Endodermal cell (in vitro differentiated cells): ENCODE results near the gene CLCN2. TPM values are rescaled to one million over a fixed set of nuclear protein-coding genes. Genes with fewer than 3 reads are reported as not detected.

ENCODE experiments used
- DNase-seq: peaks from one replicate; pipeline ENCODE4 v3.0.0-alpha.2; 2017
- H3K27ac ChIP-seq: 2 replicates; pipeline ENCODE4 v1.5.1; 2013; ENCODE audit warnings: mild to moderate bottlenecking, low read depth, low read length, moderate library complexity
- H3K27me3 ChIP-seq: 2 replicates; pipeline ENCODE4 v1.6.1; 2013; ENCODE audit warnings: mild to moderate bottlenecking, low read length, moderate library complexity; ENCODE audit not compliant: insufficient read depth, control insufficient read depth, poor library complexity, severe bottlenecking
- H3K36me3 ChIP-seq: 2 replicates; pipeline ENCODE4 v1.7.0; 2013; ENCODE audit warnings: mild to moderate bottlenecking, low read length, moderate library complexity; ENCODE audit not compliant: control insufficient read depth, insufficient read depth
- H3K4me1 ChIP-seq: one replicate; pipeline ENCODE4 v1.7.0; 2013; ENCODE audit warnings: low read length; ENCODE audit not compliant: control insufficient read depth, insufficient read depth
- H3K4me3 ChIP-seq: 2 replicates; pipeline ENCODE4 v1.5.1; 2013; ENCODE audit warnings: mild to moderate bottlenecking, low read length, moderate library complexity
- H3K9ac ChIP-seq: 2 replicates; pipeline ENCODE4 v1.6.1; 2013; ENCODE audit warnings: mild to moderate bottlenecking, low read length, moderate library complexity; ENCODE audit not compliant: poor library complexity, severe bottlenecking; ENCODE audit errors: extremely low read depth
- H3K9me3 ChIP-seq: 2 replicates; pipeline ENCODE4 v1.6.1; 2013; ENCODE audit warnings: mild to moderate bottlenecking, low read length, moderate library complexity; ENCODE audit not compliant: control insufficient read depth
- H3K27ac Mint-ChIP-seq: 2 replicates; pipeline ENCODE4 v1.8.0; 2020; ENCODE audit warnings: mixed read lengths
- H3K27me3 Mint-ChIP-seq: 2 replicates; pipeline ENCODE4 v1.8.0; 2021; ENCODE audit warnings: mild to moderate bottlenecking, mixed read lengths; ENCODE audit not compliant: insufficient read depth
- H3K36me3 Mint-ChIP-seq: 2 replicates; pipeline ENCODE4 v1.8.0; 2020; ENCODE audit warnings: low read depth, mixed read lengths
- H3K4me1 Mint-ChIP-seq: 2 replicates; pipeline ENCODE4 v1.8.0; 2020; ENCODE audit warnings: mixed read lengths
- H3K4me3 Mint-ChIP-seq: 2 replicates; pipeline ENCODE4 v1.8.0; 2020; ENCODE audit warnings: mild to moderate bottlenecking, moderate library complexity, mixed read lengths
- H3K9me3 Mint-ChIP-seq: 2 replicates; pipeline ENCODE4 v1.8.0; 2020; ENCODE audit warnings: mild to moderate bottlenecking, mixed read lengths
- CTCF ChIP-seq: fragments of 200-600 bp; sonication (generic); conservative IDR thresholded peaks from 2 replicates; pipeline ENCODE4 v1.5.0; 2021; ENCODE audit warnings: antibody characterized with exemption, mild to moderate bottlenecking
- WGBS, 2 experiments: methylation state at CpG; one replicate each; pipeline versions ENCODE4 v1.1.5 to v1.1.7; 2013; ENCODE audit warnings: missing lambda C conversion rate in 2 of 2, mixed read lengths in 1 of 2; ENCODE audit not compliant: insufficient coverage in 1 of 2, insufficient read length in 1 of 2; 5-methylcytosine and 5-hydroxymethylcytosine counted together
- total RNA-seq, 2 donors: library from RNA; stranded (reverse); fragmentation: NEBNext Ultra II Directional in 1 of 2; extraction: Animal tissue kit (Norgen Biotek cat#: 25700) in 1 of 2; gene quantifications; 2 replicates in 1 of 2; 3 replicates in 1 of 2; pipeline ENCODE4 v1.2.1, GENCODE V29; 2021

CLCN2 gene
- total RNA-seq, 2 donors from 2014 or later = 32.4 to 38.4 TPM

GRCh38 chr3:184327171-184327570, 34.2 kb downstream of the CLCN2 start:
- 98% methylated on average over 18 to 21 of the region's 21 CpGs for WGBS, 2 experiments
- Mint-ChIP-seq H3K4me1 (no peaks in the 10 kb centered on the region), H3K27ac (peak overlapping the region; percentile 7), H3K36me3 (peaks cover 95% of the 10 kb centered on the region), H3K9me3 (no peaks in the 10 kb centered on the region), H3K27me3 (no peaks in the 10 kb centered on the region), H3K4me3 (no peak overlapping the region)
- TF ChIP-seq CTCF = no peak
- Histone ChIP-seq H3K9ac (no peak overlapping the region), H3K9me3 (no peaks in the 10 kb centered on the region), H3K27ac (no peak overlapping the region), H3K27me3 (no peaks in the 10 kb centered on the region), H3K4me1 (no peaks in the 10 kb centered on the region), H3K36me3 (peaks cover 98% of the 10 kb centered on the region), H3K4me3 (no peak overlapping the region)
- DNase-seq = no peak

- no peak for TF ChIP-seq CTCF
- Histone ChIP-seq H3K9ac (no peak overlapping the region), H3K27ac (no peak overlapping the region), H3K27me3 (no peaks in the 10 kb centered on the region), H3K9me3 (no peaks in the 10 kb centered on the region), H3K4me3 (no peak overlapping the region), H3K4me1 (no peaks in the 10 kb centered on the region), H3K36me3 (peaks cover 98% of the 10 kb centered on the region)
- no peaks in the 10 kb centered on the region for H3K4me1 Mint-ChIP-seq
- H3K36me3 Mint-ChIP-seq = peaks cover 95% of the 10 kb centered on the region
- no peak overlapping the region for H3K4me3 Mint-ChIP-seq
- no peak for DNase-seq
- H3K27me3 Mint-ChIP-seq = no peaks in the 10 kb centered on the region
- WGBS, 2 experiments = 94 to 95% methylated on average over 2 to 6 of the region's 6 CpGs
- no peak overlapping the region for H3K27ac Mint-ChIP-seq
- no peaks in the 10 kb centered on the region for H3K9me3 Mint-ChIP-seq
Observed at GRCh38 chr3:184325715-184326369, 35.6 kb downstream of the CLCN2 start.

- H3K9me3 ChIP-seq = no peaks in the 10 kb centered on the region
- H3K27me3 ChIP-seq = no peaks in the 10 kb centered on the region
- H3K27me3 Mint-ChIP-seq = no peaks in the 10 kb centered on the region
- no peak for TF ChIP-seq CTCF
- no peak overlapping the region for H3K27ac ChIP-seq
- peaks cover 96% of the 10 kb centered on the region for H3K36me3 Mint-ChIP-seq
- H3K4me3 Mint-ChIP-seq = no peak overlapping the region
- 95 to 100% methylated on average over 8 to 13 of the region's 13 CpGs for WGBS, 2 experiments
- DNase-seq = no peak
- no peak overlapping the region for H3K9ac ChIP-seq
- no peak overlapping the region for H3K4me3 ChIP-seq
- H3K4me1 ChIP-seq = no peaks in the 10 kb centered on the region
- peaks cover 100% of the 10 kb centered on the region for H3K36me3 ChIP-seq
- no peak overlapping the region for H3K27ac Mint-ChIP-seq
- no peaks in the 10 kb centered on the region for H3K4me1 Mint-ChIP-seq
- no peaks in the 10 kb centered on the region for H3K9me3 Mint-ChIP-seq
Observed at GRCh38 chr3:184325269-184325668, 36.1 kb downstream of the CLCN2 start.
